GM23338 (cell line): ENCODE measurements around the gene LGALS7. TPM values are rescaled to one million over a fixed set of nuclear protein-coding genes. Genes with fewer than 3 reads are reported as not detected.
A peak's percentile ranks its signal among the peaks of the same experiment; 100 is the strongest.

Experiments used
- ATAC-seq: fragments of 200-7000 bp; cut with Tn5 transposase; 3 replicates; pipeline ENCODE4 v1.9.1; 2020
- DNase-seq: peaks from one replicate; pipeline ENCODE4 v3.0.0-alpha.2; 2015; ENCODE audit warnings: low spot score
- H2AFZ ChIP-seq: fragments of 200-600 bp; sonication (generic); 2 replicates; pipeline ENCODE4 v1.8.0; 2016; ENCODE audit warnings: antibody characterized with exemption, mild to moderate bottlenecking, moderate library complexity
- H3F3A ChIP-seq: fragments of 200-600 bp; sonication (generic); replicated peaks from 2 replicates; pipeline ENCODE4 v1.8.0; 2017; ENCODE audit warnings: antibody characterized with exemption, mixed run types, low read depth
- H3K27ac ChIP-seq: fragments of 200-600 bp; sonication (generic); 2 replicates; pipeline ENCODE4 v1.6.1; 2016; ENCODE audit warnings: low read depth
- H3K27me3 ChIP-seq: fragments of 200-600 bp; sonication (generic); 2 replicates; pipeline ENCODE4 v1.8.0; 2016; ENCODE audit warnings: mild to moderate bottlenecking, mixed run types, moderate library complexity; ENCODE audit not compliant: insufficient read depth
- H3K36me3 ChIP-seq: fragments of 200-600 bp; sonication (generic); 2 replicates; pipeline ENCODE4 v1.8.0; 2016; ENCODE audit warnings: mild to moderate bottlenecking; ENCODE audit not compliant: insufficient read depth
- H3K4me1 ChIP-seq: fragments of 200-600 bp; sonication (generic); 2 replicates; pipeline ENCODE4 v1.8.0; 2016; ENCODE audit warnings: mild to moderate bottlenecking, moderate library complexity; ENCODE audit not compliant: insufficient read depth
- H3K4me2 ChIP-seq: fragments of 200-600 bp; sonication (generic); 2 replicates; pipeline ENCODE4 v1.7.1; 2017; ENCODE audit warnings: mixed run types
- H3K4me3 ChIP-seq: fragments of 200-600 bp; sonication (generic); 2 replicates; pipeline ENCODE4 v1.6.1; 2016; ENCODE audit warnings: mixed run types
- H3K79me2 ChIP-seq: fragments of 200-600 bp; sonication (generic); replicated peaks from 2 replicates; pipeline ENCODE4 v1.8.0; 2017; ENCODE audit warnings: mild to moderate bottlenecking; ENCODE audit not compliant: insufficient read depth
- H3K9me2 ChIP-seq: fragments of 200-600 bp; sonication (generic); 2 replicates; pipeline ENCODE4 v1.8.0; 2017; ENCODE audit not compliant: insufficient read depth
- H4K20me1 ChIP-seq: fragments of 200-600 bp; sonication (generic); replicated peaks from 2 replicates; pipeline ENCODE4 v1.8.0; 2017; ENCODE audit warnings: mild to moderate bottlenecking; ENCODE audit not compliant: insufficient read depth
- H3K27ac Mint-ChIP-seq: 2 replicates; pipeline ENCODE4 v1.8.0; 2020; ENCODE audit warnings: inconsistent platforms, mild to moderate bottlenecking, moderate library complexity, mixed read lengths
- H3K27me3 Mint-ChIP-seq: 3 replicates; pipeline ENCODE4 v1.8.0; 2022; ENCODE audit warnings: low read depth, mild to moderate bottlenecking, moderate library complexity, mixed read lengths, inconsistent platforms; ENCODE audit not compliant: insufficient read depth, poor library complexity
- H3K36me3 Mint-ChIP-seq: 3 replicates; pipeline ENCODE4 v1.8.0; 2021; ENCODE audit warnings: low read depth, mild to moderate bottlenecking, inconsistent platforms, moderate library complexity, mixed read lengths
- H3K4me1 Mint-ChIP-seq: 3 replicates; pipeline ENCODE4 v1.8.0; 2020; ENCODE audit warnings: mild to moderate bottlenecking, inconsistent platforms, mixed read lengths
- H3K4me3 Mint-ChIP-seq: 3 replicates; pipeline ENCODE4 v1.8.0; 2021; ENCODE audit warnings: moderate library complexity, mild to moderate bottlenecking, inconsistent platforms, mixed read lengths
- H3K9me3 Mint-ChIP-seq: 3 replicates; pipeline ENCODE4 v1.8.0; 2020; ENCODE audit warnings: moderate library complexity, mild to moderate bottlenecking, inconsistent platforms, mixed read lengths
- CTCF ChIP-seq, 2 experiments: fragments of 200-600 bp in 1 of 2; sonication (generic) in 1 of 2; conservative IDR thresholded peaks; 2 replicates each; pipeline versions ENCODE4 v1.5.1 to v1.6.1; 2016 to 2017; ENCODE audit warnings: antibody characterized with exemption in 2 of 2, low read depth in 2 of 2, mild to moderate bottlenecking in 2 of 2, moderate library complexity in 1 of 2
- POLR2AphosphoS5 ChIP-seq: IDR thresholded peaks from 2 replicates; pipeline ENCODE4 v1.6.1; 2016; ENCODE audit warnings: antibody characterized with exemption, low read depth
- ZNF114 ChIP-seq: fragments of 250-450 bp; sonication (Bioruptor Pico); IDR thresholded peaks from 2 replicates; pipeline ENCODE4 v1.5.0; 2020; ENCODE audit warnings: mild to moderate bottlenecking, moderate library complexity
- polyA plus RNA-seq: library from polyadenylated mRNA; unstranded; fragments of >200 nt; fragmentation: Nextera tagmentation; extraction: Ambion mirVana; gene quantifications from 2 replicates; pipeline ENCODE4 v1.2.1, GENCODE V29; 2016
- total RNA-seq: library from RNA; depleted of rRNA; stranded (reverse); fragments of >200 nt; shearing (Covaris generic); gene quantifications from 2 replicates; pipeline ENCODE4 v1.2.3, GENCODE V29; 2014
- TF ChIP-seq, protein P1 (sequence below): fragments of 250-450 bp; sonication (Bioruptor Pico); IDR thresholded peaks from 2 replicates; pipeline ENCODE4 v1.5.0; 2020; ENCODE audit warnings: mild to moderate bottlenecking, moderate library complexity

Gene LGALS7
- total and polyA plus RNA-seq, 2 experiments from 2014 or later, result 1.6 TPM; not detected in 1

DNA sequence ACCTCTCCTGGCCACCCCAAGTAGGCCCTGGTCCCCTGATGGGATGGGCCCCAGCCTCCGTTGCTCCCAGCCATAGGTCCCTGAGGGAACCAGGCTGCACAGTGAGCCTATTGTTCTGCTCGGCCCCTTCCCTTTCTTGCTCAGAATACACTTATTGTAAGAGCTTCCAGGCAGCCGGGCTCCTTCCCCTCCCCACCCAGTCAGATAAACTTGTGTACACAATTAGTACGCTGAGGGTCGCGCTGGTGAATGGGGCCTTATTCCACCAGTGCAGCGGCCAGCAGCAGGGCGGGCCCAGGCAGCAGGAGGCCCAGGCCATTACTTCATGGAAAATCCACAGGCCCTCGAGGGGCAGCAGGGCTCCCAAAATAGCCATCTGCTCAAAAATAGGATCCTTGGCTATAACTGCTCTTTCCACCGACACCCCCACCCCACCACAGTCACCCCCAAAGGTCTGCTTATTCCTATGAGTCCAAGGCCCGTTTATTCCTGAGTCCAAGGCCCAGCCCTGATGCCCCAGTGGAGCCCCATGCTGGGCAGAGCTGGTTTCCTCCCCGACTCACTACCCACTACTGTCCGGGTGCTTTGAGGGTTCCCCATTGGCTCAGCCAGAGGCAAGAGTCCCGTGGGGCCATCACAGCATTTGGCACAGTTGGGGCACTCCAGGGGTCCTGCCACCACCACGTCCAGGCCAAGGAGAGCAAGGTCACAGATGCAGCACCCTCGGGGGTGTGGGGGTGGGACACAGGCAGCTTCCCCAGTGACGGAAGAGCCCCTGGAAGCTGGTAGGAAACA is 51.1 kb downstream of the LGALS7 start:
- H3K27me3 Mint-ChIP-seq, result peaks cover 19% of the 10 kb centered on the region
- Histone ChIP-seq H3K9me2 (no peaks in the 10 kb centered on the region), H3K4me3 (no peak overlapping the region), H3F3A (peaks cover 16% of the 10 kb centered on the region; the same call in 1 of the 2 replicates), H3K27me3 (no peaks in the 10 kb centered on the region), H3K4me1 (no peaks in the 10 kb centered on the region), H3K4me2 (no peak overlapping the region), H2AFZ (no peak overlapping the region), H3K36me3 (peaks cover 36% of the 10 kb centered on the region), H3K79me2 (no peaks in the 10 kb centered on the region), H3K27ac (no peak overlapping the region), H4K20me1 (peaks cover 2% of the 10 kb centered on the region; the same call in 1 of the 2 replicates)
- H3K36me3 Mint-ChIP-seq, result peaks cover 72% of the 10 kb centered on the region
- no peak overlapping the region for H3K4me3 Mint-ChIP-seq
- no peak overlapping the region for H3K27ac Mint-ChIP-seq
- no peak for TF ChIP-seq CTCF (conservative IDR thresholded peaks at IDR 0.05; ENCODE audit: low read depth in 2 of 2)
- TF ChIP-seq, protein P1, sequence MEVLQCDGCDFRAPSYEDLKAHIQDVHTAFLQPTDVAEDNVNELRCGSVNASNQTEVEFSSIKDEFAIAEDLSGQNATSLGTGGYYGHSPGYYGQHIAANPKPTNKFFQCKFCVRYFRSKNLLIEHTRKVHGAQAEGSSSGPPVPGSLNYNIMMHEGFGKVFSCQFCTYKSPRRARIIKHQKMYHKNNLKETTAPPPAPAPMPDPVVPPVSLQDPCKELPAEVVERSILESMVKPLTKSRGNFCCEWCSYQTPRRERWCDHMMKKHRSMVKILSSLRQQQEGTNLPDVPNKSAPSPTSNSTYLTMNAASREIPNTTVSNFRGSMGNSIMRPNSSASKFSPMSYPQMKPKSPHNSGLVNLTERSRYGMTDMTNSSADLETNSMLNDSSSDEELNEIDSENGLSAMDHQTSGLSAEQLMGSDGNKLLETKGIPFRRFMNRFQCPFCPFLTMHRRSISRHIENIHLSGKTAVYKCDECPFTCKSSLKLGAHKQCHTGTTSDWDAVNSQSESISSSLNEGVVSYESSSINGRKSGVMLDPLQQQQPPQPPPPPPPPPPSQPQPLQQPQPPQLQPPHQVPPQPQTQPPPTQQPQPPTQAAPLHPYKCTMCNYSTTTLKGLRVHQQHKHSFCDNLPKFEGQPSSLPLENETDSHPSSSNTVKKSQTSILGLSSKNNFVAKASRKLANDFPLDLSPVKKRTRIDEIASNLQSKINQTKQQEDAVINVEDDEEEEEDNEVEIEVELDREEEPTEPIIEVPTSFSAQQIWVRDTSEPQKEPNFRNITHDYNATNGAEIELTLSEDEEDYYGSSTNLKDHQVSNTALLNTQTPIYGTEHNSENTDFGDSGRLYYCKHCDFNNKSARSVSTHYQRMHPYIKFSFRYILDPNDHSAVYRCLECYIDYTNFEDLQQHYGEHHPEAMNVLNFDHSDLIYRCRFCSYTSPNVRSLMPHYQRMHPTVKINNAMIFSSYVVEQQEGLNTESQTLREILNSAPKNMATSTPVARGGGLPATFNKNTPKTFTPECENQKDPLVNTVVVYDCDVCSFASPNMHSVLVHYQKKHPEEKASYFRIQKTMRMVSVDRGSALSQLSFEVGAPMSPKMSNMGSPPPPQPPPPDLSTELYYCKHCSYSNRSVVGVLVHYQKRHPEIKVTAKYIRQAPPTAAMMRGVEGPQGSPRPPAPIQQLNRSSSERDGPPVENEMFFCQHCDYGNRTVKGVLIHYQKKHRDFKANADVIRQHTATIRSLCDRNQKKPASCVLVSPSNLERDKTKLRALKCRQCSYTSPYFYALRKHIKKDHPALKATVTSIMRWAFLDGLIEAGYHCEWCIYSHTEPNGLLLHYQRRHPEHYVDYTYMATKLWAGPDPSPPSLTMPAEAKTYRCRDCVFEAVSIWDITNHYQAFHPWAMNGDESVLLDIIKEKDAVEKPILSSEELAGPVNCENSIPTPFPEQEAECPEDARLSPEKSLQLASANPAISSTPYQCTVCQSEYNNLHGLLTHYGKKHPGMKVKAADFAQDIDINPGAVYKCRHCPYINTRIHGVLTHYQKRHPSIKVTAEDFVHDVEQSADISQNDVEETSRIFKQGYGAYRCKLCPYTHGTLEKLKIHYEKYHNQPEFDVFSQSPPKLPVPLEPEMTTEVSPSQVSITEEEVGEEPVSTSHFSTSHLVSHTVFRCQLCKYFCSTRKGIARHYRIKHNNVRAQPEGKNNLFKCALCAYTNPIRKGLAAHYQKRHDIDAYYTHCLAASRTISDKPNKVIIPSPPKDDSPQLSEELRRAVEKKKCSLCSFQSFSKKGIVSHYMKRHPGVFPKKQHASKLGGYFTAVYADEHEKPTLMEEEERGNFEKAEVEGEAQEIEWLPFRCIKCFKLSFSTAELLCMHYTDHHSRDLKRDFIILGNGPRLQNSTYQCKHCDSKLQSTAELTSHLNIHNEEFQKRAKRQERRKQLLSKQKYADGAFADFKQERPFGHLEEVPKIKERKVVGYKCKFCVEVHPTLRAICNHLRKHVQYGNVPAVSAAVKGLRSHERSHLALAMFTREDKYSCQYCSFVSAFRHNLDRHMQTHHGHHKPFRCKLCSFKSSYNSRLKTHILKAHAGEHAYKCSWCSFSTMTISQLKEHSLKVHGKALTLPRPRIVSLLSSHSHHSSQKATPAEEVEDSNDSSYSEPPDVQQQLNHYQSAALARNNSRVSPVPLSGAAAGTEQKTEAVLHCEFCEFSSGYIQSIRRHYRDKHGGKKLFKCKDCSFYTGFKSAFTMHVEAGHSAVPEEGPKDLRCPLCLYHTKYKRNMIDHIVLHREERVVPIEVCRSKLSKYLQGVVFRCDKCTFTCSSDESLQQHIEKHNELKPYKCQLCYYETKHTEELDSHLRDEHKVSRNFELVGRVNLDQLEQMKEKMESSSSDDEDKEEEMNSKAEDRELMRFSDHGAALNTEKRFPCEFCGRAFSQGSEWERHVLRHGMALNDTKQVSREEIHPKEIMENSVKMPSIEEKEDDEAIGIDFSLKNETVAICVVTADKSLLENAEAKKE (CRISPR knock-in tag), result no peak
- no peak for TF ChIP-seq ZNF114
- TF ChIP-seq POLR2AphosphoS5, result 0 out of 2 replicates have a peak, but pooled peaks have one; percentile 2
- no peaks in the 10 kb centered on the region for H3K9me3 Mint-ChIP-seq
- 0 out of 3 replicates have a peak, but pooled peaks cover 2% of the 10 kb centered on the region for H3K4me1 Mint-ChIP-seq
- ATAC-seq (no peak), DNase-seq (no peak)
